NB4 (cell line): ENCODE data around the gene GRIN2D.
A peak's percentile ranks its signal among the peaks of the same experiment; 100 is the strongest.

Experiments used
- DNase-seq: peaks from one replicate; pipeline ENCODE4 v3.0.0; 2010; ENCODE audit warnings: low read depth
- H3K4me3 ChIP-seq: one replicate; pipeline ENCODE4 v1.5.1; 2011; ENCODE audit warnings: mild to moderate bottlenecking, low read depth, low read length, moderate library complexity
- MYC ChIP-seq: IDR thresholded peaks from 2 replicates; pipeline ENCODE4 v1.6.1; 2011; ENCODE audit warnings: low read depth, low read length
- POLR2A ChIP-seq: IDR thresholded peaks from 2 replicates; pipeline ENCODE4 v1.6.1; 2011; ENCODE audit warnings: mild to moderate bottlenecking; ENCODE audit not compliant: insufficient read length; ENCODE audit errors: extremely low read depth
- TF ChIP-seq, protein P1 (sequence below): IDR thresholded peaks from 2 replicates; pipeline ENCODE4 v1.6.1; 2011; ENCODE audit warnings: low read depth, low read length
- TF ChIP-seq, protein P2 (sequence below): IDR thresholded peaks from one replicate; pipeline ENCODE4 v1.5.1; 2012; ENCODE audit warnings: low read depth, low read length

GRIN2D gene

DNA sequence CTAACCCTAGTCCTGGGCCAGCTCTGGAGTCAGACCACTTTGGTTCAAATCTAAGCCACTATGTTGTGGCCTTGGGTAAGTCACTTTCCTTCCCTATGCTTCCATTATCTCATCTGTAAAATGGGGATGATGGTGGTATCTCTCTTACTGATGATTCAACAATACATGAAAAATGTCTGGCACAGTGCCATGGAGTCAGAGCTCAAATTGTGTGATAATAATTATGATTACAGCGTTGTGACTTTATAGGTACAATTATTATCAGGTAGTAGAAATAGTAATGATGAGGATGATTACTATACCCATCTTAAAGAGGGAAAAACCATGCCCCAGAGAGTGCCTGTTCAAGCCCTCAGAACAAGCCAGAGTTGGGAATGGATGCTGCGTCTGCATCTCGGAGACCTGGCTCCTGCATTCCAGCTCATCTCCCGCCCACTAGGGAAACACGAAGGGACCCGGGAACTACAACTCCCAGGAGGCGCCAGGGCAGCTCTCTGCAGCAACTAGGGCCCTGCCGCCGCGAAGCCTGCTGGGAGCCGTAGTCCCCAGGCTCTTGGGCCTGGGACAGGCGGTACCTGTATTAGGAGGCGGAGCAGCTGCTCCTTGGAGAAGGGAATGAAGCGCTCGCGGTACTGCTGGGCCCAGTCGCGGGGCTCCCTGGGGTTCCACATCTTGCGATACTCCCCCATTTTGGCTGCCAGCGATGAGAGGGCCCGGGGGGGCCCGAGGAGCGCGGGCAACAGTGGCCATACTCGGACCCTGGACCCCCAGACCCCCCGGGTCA, 30.6 kb upstream of the GRIN2D start:
- DNase-seq = peak; percentile 100
- no peak for TF ChIP-seq MYC
- peak overlapping the region; percentile 79 for H3K4me3 ChIP-seq

DNA sequence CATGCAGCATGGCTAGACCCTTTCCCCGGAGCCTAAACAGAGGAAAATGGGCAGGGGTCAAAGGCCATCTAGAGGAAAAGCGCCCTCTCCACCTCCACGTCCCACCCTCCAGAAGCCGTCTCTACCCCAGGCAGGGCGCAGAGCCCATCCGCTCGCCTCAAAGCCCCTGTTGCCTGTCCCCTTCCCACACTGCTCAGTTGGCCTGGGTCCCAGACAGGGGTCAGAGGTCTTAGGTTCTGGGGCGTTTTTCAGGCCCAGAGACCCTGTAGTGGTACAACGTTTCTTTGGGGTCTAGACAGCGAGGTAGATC, 30.0 kb upstream of the GRIN2D start:
- no peak for TF ChIP-seq MYC
- TF ChIP-seq POLR2A = no peak
- TF ChIP-seq, protein P1, sequence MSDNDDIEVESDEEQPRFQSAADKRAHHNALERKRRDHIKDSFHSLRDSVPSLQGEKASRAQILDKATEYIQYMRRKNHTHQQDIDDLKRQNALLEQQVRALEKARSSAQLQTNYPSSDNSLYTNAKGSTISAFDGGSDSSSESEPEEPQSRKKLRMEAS = no peak
- TF ChIP-seq, protein P2, sequence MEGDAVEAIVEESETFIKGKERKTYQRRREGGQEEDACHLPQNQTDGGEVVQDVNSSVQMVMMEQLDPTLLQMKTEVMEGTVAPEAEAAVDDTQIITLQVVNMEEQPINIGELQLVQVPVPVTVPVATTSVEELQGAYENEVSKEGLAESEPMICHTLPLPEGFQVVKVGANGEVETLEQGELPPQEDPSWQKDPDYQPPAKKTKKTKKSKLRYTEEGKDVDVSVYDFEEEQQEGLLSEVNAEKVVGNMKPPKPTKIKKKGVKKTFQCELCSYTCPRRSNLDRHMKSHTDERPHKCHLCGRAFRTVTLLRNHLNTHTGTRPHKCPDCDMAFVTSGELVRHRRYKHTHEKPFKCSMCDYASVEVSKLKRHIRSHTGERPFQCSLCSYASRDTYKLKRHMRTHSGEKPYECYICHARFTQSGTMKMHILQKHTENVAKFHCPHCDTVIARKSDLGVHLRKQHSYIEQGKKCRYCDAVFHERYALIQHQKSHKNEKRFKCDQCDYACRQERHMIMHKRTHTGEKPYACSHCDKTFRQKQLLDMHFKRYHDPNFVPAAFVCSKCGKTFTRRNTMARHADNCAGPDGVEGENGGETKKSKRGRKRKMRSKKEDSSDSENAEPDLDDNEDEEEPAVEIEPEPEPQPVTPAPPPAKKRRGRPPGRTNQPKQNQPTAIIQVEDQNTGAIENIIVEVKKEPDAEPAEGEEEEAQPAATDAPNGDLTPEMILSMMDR = peak; percentile 20
- no peak for DNase-seq
- H3K4me3 ChIP-seq = peak overlapping the region; percentile 79

DNA sequence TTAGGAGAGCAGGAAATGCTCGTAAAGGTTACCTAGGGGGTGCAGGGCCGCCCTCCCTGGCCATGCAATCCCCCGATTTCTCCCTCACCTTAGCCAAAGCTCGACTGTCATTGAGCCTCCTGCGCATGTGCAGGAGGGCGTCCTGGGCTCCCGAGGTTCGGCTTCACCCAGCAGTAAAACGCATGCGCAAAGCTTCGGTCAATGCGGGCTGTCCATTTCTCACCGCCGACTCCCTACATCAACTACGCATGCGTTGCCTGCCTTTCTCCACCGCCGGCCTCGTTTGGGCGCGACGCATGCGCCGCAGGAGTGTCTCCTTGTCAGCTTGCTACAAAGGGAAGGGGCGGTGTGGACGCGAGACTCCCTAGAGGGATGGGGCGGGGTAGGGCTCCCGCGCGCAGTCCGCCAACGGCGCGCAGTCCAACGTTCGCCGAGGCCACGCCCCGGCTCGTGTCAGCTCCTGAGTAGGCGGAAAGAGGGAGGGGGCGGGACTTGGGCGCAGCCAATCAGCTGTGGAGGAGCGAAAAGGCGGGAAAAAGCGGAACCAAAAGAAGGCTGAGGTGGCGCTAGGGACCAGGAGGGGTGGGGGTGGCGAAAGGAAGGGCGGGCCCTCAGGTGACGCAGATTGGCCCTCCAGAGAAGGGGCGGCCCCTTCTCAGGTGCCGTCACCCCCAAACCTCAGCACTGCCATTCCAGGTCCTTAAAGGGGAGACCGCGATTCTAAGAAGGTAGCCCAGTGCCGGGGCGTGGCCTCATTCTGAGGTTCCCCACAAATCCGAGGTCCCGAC, 29.5 kb upstream of the GRIN2D start, which contains the start of the genes SYNGR4 and TMEM143:
Gene SYNGR4 (plus strand): TSS at position 558 of the 788 bp plus-strand sequence. CDS start 1,476 bp downstream, outside the sequence.
Gene TMEM143 (minus strand): TSS at position 131 of the 788 bp plus-strand sequence. CDS start 20 bp downstream, at position 111.
- TF ChIP-seq POLR2A = no peak
- H3K4me3 ChIP-seq = peak within 1 kb of the TSS; percentile 79
- peak; percentile 100 for DNase-seq

DNA sequence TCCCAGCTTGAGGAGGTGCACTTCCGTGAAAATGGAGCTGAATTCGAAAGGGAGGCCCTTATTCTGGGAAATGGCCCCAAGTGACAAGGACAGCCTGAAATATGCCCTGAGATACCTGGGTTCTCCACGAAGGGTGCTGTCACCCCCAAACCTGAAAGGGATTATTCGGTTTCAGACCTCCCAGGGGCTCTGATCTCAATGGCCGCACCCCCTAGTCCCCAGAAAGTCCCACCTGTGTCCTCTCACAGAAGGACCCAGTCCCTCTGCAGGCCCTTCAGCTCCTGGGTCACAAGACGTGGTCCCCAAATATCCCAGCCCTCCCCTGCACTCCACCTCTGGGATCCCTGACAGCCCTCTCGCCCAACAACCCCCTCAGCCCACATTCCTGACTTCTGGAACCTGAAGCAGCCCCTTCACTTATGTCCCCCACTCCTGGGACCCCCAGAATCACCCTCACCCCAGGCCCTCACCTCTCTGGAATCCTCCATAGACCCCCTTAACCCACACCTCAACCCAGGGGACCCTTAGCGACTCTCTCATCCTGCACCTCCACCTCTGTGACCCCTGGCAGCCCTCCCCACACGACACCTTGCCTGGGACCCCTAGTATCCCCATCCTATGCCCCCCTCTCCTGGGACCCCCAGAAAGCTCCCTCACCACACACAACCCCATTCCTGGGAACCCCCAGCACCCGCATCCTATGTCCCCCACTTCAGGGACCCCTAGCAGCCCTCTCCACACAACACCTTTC, 28.7 kb upstream of the GRIN2D start:
- DNase-seq = peak; percentile 50
- no peak for TF ChIP-seq POLR2A
- TF ChIP-seq, protein P1 = no peak
- TF ChIP-seq MYC = no peak
- TF ChIP-seq, protein P2 = no peak
- H3K4me3 ChIP-seq = peak overlapping the region; percentile 43

DNA sequence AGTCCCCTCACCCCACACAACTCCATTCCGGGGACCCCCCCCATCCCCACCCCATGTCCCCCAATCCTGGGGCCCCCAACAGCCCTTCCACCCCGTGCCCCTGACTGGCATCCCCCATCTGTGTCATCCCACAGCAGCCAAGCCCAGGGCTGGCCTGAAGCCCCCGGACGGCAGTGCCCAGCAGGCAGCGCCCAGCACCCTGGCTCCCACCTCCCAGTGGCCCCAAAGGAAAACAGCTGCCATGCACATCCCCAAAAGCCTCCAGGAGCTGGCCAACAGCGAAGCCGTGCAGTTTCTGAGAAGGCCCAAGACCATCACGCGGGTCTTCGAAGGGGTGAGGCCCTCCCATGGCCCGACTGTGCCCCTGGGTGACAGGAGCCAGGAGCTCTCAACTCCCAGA, 27.9 kb upstream of the GRIN2D start:
- no peak overlapping the region for H3K4me3 ChIP-seq
- TF ChIP-seq MYC (no peak), POLR2A (no peak)
- TF ChIP-seq, protein P2 = no peak
- TF ChIP-seq, protein P1 = no peak
- DNase-seq = no peak

DNA sequence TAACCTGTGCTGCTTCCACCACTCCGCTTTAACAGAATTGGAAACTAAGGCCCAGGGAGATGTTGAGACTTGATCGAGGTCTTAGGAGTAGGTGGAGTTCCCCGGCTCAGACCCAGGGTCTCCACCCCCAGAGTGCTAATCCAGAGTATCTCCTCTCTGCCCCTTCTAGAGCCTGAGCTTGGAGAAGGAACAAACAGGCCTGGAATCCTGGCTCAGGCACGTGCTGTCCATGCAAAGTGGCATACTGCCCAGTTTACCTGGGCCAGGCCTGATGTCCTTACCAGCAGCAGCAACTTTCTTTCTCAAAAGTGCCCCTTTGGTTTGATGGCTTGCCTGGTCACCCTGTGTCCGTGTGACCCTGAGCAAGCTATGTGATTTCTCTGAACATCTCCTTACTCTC, 25.6 kb upstream of the GRIN2D start:
- no peak overlapping the region for H3K4me3 ChIP-seq
- TF ChIP-seq, protein P1 = no peak
- no peak for TF ChIP-seq MYC
- TF ChIP-seq, protein P2 = no peak
- DNase-seq = no peak
